G401 (cell line): ENCODE results near the gene GPSM3. TPM values are rescaled to one million over a fixed set of nuclear protein-coding genes. Genes with fewer than 3 reads are reported as not detected.
"Not testable (repeated sequence)": the region's sequence is repeated elsewhere in the genome, so short reads cannot be mapped to it uniquely, and the experiment has no call there.

Experiments used
- DNase-seq: peaks from one replicate; pipeline ENCODE4 v3.0.0-alpha.2; 2015; ENCODE audit warnings: low spot score
- in situ Hi-C: cut with HindIII; loops from 2 replicates; pipeline ENCODE4 v1.10.0; 2016; ENCODE audit warnings: low sequenced_read_pairs, mixed read lengths
- total RNA-seq: library from RNA; depleted of rRNA; stranded (reverse); fragments of >200 nt; shearing (Covaris generic); gene quantifications from 2 replicates; pipeline ENCODE4 v1.2.3, GENCODE V29; 2014; rRNA removed

GPSM3 gene, protein sequence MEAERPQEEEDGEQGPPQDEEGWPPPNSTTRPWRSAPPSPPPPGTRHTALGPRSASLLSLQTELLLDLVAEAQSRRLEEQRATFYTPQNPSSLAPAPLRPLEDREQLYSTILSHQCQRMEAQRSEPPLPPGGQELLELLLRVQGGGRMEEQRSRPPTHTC
- 3.4 and 7.9 TPM in 2 replicates for total RNA-seq

- in situ Hi-C loops, result no loop called here
- DNase-seq, result no peak
Measured at GRCh38 chr6:32192608-32193039, at the start of gene GPSM3. Gene GPSM3, minus strand, starts transcription at chr6:32192643. Its CDS starts 130 bp downstream, at chr6:32192513.

- in situ Hi-C loops, result no loop called here
- DNase-seq, result no peak
Measured at GRCh38 chr6:32240686-32241085, 48.2 kb upstream of the GPSM3 start.

- in situ Hi-C loops, result no loop called here
- DNase-seq, result no peak
Measured at GRCh38 chr6:32239462-32239861, 47.0 kb upstream of the GPSM3 start.

GRCh38 chr6:32234934-32235333, 42.5 kb upstream of the GPSM3 start:
- DNase-seq, result no peak
- in situ Hi-C loops, result no loop called here

DNA sequence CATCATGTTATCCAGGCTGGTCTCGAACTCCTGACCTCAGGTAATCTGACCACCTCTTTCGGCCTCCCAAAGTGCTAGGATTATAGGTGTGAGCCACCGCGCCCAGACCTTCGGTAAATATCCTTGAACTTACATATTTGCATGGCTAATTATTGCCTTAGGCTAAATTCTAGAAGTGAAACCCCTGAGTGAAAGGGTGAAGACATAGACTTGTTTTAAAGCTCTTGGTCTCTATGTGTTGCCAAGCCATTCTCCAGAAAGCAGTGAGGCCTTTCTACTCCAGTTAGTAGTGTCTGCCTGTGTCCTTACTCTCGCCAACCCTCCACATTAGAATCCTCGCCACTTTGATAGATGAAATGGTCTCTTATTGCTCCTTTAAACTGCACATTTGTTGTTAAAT, 34.0 kb upstream of the GPSM3 start:
- in situ Hi-C loops, result no loop called here

DNA sequence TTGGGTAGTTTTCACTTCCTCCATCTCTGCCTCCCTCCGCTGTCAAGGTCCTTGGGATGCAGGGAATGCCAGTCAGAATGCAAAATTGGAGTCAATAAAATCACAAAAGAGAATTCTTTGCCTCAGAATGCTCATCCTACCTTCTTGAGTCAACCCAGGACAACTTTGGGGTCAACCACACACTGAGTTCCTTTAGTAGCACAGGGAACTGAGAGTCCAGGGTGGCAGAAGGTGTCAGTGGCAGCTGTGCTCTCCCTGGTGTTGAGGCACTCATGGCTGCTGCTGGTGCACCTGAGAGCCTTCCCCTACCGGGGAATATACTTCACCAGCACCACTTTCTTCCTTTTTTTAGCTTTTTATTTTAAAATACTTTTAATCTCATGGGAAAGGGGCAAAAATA, 32.3 kb upstream of the GPSM3 start:
- DNase-seq, result no peak
- in situ Hi-C loops, result no loop called here

More for the DNA sequence above, 34.0 kb upstream of the GPSM3 start:
- no peak for DNase-seq

DNA sequence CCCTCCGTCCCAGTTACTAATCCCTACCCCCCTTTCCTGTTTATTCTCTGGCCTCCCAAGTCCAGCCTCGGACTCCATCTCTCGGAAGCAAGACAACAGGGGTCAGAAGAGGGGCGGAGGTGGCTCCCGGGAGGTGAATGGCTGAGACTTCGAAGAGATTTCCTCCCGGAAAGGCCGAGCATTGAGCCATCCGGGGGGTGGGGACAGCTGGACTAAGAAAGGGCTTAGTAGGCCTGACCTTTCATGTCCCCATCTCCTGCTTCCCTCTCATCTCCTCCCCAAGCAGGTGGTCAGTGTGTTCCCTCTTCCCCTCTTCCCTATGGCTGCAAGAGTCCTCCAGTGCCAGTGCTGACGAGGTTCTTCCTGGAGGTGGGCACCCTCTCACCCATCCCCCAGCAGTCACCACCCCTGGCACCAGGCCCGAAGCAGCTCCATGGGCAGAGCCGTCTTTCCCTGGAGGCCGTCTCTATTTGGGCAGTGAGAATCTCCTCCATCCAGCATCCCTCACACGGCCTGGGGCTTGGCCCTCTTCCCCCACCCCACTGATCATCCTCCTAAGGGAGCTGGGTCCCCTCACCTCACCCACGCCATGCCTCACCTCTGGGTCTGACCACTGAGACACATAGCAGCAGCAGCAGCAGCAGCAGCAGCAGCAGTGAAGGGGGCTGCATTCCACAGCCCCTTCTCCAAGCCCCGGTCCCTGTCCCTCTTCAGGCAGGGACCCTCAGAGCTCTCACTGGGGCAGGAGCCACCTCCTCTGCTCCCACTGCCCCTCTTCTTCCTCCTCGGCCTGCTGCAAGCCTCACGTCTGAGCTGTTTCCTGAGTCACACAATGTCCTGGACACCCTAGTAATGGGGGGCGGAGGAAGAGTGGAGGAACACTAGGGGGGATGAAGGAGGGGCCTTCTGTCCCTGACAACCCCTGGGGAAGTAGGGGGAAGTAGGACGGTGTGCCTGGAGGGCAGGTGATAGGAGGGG, 31.1 kb upstream of the GPSM3 start, which contains the start of gene NOTCH4:
Gene NOTCH4, minus strand, starts transcription at position 810 of the 978 bp plus-strand sequence. Its CDS starts 139 bp downstream, at position 671.
- in situ Hi-C loops, result no loop called here
- DNase-seq, result no peak

- in situ Hi-C loops, result no loop called here
Measured at GRCh38 chr6:32222333-32223230, 30.1 kb upstream of the GPSM3 start.

DNA sequence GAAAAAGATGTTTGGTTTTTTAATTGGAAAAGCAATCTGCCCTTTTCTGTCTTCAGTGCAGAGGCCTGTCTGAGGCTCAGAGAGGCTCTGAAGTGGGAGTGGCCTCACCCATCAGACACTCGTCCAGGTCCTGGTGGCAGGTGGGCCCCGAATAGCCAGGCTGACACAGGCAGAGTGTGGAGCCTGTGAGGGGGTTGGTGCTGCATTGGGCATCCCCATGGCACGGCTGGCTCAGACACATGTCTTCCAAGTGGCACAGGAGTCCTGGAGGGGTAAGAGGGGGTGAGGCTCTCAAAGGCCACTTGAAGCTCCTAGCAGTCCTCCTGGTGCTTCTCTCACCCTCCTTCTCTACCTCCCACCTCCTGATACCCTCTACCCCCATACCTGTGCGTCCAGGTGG, 27.6 kb upstream of the GPSM3 start:
- DNase-seq, result no peak
- in situ Hi-C loops, result no loop called here

More at GRCh38 chr6:32222333-32223230, 30.1 kb upstream of the GPSM3 start:
- no peak for DNase-seq

- in situ Hi-C loops, result no loop called here
- no peak for DNase-seq
Measured at GRCh38 chr6:32218167-32218566, 25.7 kb upstream of the GPSM3 start.

GRCh38 chr6:32216998-32217397, 24.6 kb upstream of the GPSM3 start:
- DNase-seq, result no peak
- in situ Hi-C loops, result no loop called here

DNA sequence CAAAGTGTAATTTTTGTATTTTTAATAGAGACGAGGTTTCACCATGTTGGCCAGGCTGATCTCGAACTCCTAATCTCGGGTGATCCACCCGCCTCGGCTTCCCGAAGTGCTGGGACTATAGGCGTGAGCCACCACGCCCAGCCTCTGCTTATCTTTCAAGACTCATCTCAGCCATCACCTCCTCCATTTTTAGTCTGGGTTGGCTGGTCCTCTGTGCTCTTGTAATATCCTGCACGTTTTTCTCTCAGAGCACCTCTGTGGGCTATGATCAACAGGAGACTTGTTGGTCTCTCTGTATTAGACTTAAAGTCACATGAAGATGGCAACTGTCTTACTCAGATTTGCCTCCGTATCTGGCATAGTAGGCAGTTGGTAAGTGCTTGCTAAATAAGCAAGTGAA, 23.8 kb upstream of the GPSM3 start:
- in situ Hi-C loops, result no loop called here
- no peak for DNase-seq

GRCh38 chr6:32215617-32216016, 23.2 kb upstream of the GPSM3 start:
- no peak for DNase-seq
- in situ Hi-C loops, result no loop called here

GRCh38 chr6:32214126-32214525, 21.7 kb upstream of the GPSM3 start:
- no peak for DNase-seq

DNA sequence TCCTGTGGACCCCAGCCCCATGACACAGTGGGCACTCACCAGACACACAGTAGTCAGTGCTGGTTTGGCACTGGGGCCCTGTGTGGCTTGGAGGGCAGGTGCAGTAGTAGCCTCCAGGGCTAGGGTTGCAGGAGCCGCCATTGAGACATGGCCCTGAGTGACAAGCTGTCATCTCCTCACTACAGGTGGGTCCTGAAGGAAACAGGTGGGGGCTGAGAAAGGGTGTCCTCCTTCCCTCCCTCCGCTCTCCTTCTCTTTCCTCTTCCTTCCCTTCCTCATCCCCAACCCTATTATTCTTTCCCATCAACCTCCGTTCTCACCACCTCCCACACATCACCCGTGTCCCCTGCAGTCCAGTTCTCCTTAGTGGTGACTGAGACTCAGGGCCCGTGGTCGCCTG, 21.2 kb upstream of the GPSM3 start:
- DNase-seq, result no peak

More at GRCh38 chr6:32214126-32214525, 21.7 kb upstream of the GPSM3 start:
- in situ Hi-C loops, result no loop called here

GRCh38 chr6:32212076-32212760, 19.8 kb upstream of the GPSM3 start:
- no peak for DNase-seq
- in situ Hi-C loops, result no loop called here

More for the DNA sequence above, 21.2 kb upstream of the GPSM3 start:
- in situ Hi-C loops, result no loop called here

DNA sequence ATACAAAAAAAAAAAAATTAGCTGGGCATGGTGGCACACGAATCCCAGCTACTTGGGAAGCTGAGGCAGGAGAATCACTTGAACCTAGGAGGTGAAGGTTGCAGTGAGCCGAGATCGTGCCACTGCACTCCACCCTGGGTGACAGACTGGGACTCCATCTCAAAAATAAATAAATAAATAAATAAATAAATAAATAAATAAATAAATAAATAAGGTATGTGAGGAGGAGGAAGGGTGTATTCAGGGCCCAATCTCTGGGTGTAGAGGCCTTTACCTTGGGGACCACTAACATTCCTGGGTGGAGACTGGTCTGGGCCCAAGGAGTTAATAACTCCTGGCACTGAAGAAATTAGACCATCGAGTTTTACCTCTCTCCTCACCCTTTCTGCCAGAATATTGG, 19.0 kb upstream of the GPSM3 start:
- in situ Hi-C loops, DNase-seq: not testable (repeated sequence)

DNA sequence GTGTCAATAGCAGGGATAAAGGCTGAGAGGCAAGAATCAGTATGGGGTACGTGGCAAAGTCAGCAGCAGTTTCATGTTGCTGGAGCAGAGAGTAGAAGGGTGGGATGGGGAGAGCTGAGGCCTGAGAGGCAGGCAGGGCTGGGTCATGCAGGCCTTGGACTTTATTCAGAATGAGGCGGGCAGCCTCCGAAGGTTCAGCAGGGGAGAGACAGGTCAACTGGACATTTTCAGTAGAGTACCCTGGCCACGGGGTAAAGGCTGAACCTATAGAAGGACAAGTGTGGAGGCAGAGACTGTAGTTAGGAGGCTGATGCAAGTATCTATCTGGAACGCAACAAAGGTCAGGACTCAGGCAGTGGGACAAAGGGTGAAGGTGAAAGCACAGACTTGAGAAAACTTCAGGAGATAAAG, 17.8 kb upstream of the GPSM3 start:
- in situ Hi-C loops, result no loop called here
- no peak for DNase-seq

DNA sequence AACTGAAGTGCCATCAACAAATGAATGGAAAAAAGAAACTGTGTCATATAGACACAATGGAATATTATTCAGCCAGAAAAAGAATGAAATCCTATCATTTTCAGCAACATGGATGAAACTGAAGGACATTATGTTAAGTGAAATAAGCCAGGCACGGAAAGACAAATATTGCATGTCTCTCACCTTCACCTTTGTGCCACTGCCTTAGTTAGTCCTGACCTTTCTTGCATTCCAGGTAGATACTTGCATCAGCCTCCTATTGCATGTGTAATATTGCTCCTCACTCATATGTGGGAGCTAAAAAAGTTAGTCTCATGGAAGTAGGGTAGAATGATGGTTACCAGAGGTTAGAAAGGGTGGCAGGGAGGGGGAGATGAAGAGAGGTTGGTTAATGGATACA, 16.6 kb upstream of the GPSM3 start:
- no peak for DNase-seq
- in situ Hi-C loops, result no loop called here
